ENCODE measurements around the gene F11R. TPM values are rescaled to one million over a fixed set of nuclear protein-coding genes. Genes with fewer than 3 reads are reported as not detected.
A peak's percentile ranks its signal among the peaks of the same experiment; 100 is the strongest.
"Not testable (repeated sequence)": the region's sequence is repeated elsewhere in the genome, so short reads cannot be mapped to it uniquely, and the experiment has no call there.

Gene F11R
- total and polyA plus RNA-seq, 9 donors: 8.9 to 28.0 (median 12.3) TPM

- H3K27me3 ChIP-seq (ENCODE audit: control insufficient read depth, insufficient read depth, low read length): no peaks in the 10 kb centered on the region
- H3K27ac ChIP-seq (ENCODE audit: low read length): peak overlapping the region; percentile 77
- H3K4me3 ChIP-seq (ENCODE audit: low read length): no peak overlapping the region
- peak; percentile 61 for DNase-seq
- peaks cover 17% of the 10 kb centered on the region for H3K36me3 ChIP-seq (ENCODE audit: control insufficient read depth, insufficient read depth, low read length)
- WGBS (ENCODE audit: insufficient coverage): 83% methylated on average over 1 of the region's 1 CpG
- H3K4me1 ChIP-seq (ENCODE audit: control insufficient read depth, insufficient read depth, low read length): no peaks in the 10 kb centered on the region
- no peaks in the 10 kb centered on the region for H3K9me3 ChIP-seq (replicated peaks; ENCODE audit: control insufficient read depth, low read depth, low read length)
Measured at GRCh38 chr1:160997323-160998038, 23.5 kb downstream of the F11R start.

GRCh38 chr1:160996178-160996577 lies 24.8 kb downstream of the F11R start:
- Histone ChIP-seq H3K27me3 (ENCODE audit: control insufficient read depth, insufficient read depth, low read length) (no peaks in the 10 kb centered on the region), H3K9me3 (replicated peaks; ENCODE audit: control insufficient read depth, low read depth, low read length) (no peaks in the 10 kb centered on the region), H3K36me3 (ENCODE audit: control insufficient read depth, insufficient read depth, low read length) (peaks cover 17% of the 10 kb centered on the region), H3K4me3 (ENCODE audit: low read length) (no peak overlapping the region), H3K27ac (ENCODE audit: low read length) (no peak overlapping the region), H3K4me1 (ENCODE audit: control insufficient read depth, insufficient read depth, low read length) (no peaks in the 10 kb centered on the region)
- DNase-seq: no peak
- WGBS (ENCODE audit: insufficient coverage): 82% methylated on average over 2 of the region's 3 CpGs

DNA sequence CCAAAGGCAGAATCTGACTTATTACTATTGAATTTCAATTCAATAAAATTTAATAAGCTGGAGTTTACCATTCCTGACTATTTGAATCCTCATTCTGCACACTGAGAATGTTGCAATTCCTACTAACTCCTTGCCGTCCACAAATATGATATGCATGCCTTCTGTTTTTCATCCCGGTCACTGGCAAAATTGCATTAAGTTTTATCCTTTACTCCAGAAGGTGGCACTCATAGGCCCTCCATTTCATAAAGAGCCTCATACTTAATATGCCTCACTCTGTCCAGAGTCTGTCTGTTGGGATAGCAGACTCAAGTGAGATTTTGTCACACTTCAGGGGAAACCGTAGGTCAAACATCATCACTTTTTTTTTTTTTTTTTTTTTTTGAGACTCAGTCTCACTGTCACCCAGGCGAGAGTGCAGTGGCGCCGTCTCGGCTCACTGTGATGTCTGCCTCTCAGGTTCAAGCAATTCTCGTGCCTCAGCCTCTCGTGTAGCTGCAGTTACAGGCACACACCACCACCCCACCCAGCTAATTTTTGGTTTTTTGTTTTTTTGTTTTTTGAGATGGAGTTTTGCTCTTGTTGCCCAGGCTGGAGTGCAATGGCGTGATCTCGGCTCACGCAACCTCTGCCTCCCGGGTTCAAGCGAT lies 27.3 kb downstream of the F11R start:
- H3K4me1 ChIP-seq (ENCODE audit: control insufficient read depth, insufficient read depth, low read length): no peaks in the 10 kb centered on the region
- no peaks in the 10 kb centered on the region for H3K27me3 ChIP-seq (ENCODE audit: control insufficient read depth, insufficient read depth, low read length)
- no peak overlapping the region for H3K27ac ChIP-seq (ENCODE audit: low read length)
- WGBS (ENCODE audit: insufficient coverage): 6% methylated on average over 3 of the region's 14 CpGs
- H3K9me3 ChIP-seq (replicated peaks; ENCODE audit: control insufficient read depth, low read depth, low read length): no peaks in the 10 kb centered on the region
- no peak overlapping the region for H3K4me3 ChIP-seq (ENCODE audit: low read length)
- DNase-seq: peak; percentile 59
- peaks cover 6% of the 10 kb centered on the region for H3K36me3 ChIP-seq (ENCODE audit: control insufficient read depth, insufficient read depth, low read length)

DNA sequence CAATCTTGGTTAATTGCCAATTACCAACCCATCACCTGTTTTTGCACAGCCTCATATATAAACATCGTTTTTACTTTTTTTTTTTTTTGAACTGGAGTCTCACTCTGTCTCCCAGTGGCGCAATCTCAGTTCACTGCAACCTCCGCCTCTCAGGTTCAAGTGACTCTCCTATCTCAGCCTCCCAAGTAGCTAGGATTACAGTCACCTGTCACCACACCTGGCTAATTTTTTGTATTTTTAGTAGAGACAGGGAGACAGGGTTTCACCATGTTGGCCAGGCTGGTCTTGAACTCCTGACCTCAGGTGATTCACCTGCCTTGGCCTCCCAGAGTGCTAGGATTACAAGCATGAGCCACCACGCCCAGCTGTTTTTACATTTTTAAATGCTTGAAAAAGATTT lies 28.9 kb downstream of the F11R start:
- WGBS (ENCODE audit: insufficient coverage): 88% methylated on average over 2 of the region's 4 CpGs
- not testable (repeated sequence) for H3K36me3 ChIP-seq (ENCODE audit: control insufficient read depth, insufficient read depth, low read length); H3K27ac ChIP-seq (ENCODE audit: low read length); H3K4me1 ChIP-seq (ENCODE audit: control insufficient read depth, insufficient read depth, low read length); DNase-seq; H3K9me3 ChIP-seq (replicated peaks; ENCODE audit: control insufficient read depth, low read depth, low read length); H3K4me3 ChIP-seq (ENCODE audit: low read length); H3K27me3 ChIP-seq (ENCODE audit: control insufficient read depth, insufficient read depth, low read length)

DNA sequence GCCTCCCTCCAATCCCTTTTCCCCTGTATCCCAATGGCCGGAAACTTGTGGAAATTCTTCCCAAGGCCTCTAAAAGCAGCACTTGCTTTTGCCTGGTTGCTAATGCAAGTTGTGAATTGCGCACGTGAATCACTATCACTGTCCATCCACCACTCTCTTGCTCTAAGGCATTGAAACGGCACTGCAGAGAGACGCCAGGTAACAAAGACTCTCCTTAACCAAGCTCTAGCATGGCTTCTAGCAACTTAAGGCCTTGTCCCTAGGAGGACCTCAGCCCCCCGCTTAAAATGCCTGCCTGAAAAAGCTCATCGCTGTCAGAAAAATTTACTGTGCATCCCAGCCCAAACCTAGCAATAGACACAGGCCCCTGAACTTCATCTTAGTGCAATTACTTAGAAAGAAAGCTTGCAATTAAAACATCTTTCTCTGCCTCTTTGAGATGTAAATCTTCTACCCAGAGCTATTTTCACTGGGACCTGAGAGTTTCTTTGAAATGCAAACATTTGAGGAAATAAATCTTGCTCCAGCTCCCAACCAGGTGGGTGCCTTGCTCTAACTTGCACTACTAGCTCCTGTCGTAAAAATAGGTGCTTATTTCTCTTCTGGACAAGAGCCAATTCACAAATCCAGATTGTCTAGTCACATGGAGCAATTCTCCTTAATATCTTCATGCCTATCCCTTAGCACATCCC lies 33.4 kb downstream of the F11R start:
- no peaks in the 10 kb centered on the region for H3K36me3 ChIP-seq (ENCODE audit: control insufficient read depth, insufficient read depth, low read length)
- H3K9me3 ChIP-seq (replicated peaks; ENCODE audit: control insufficient read depth, low read depth, low read length): no peaks in the 10 kb centered on the region
- H3K4me3 ChIP-seq (ENCODE audit: low read length): no peak overlapping the region
- no peaks in the 10 kb centered on the region for H3K4me1 ChIP-seq (ENCODE audit: control insufficient read depth, insufficient read depth, low read length)
- 47% methylated on average over 8 of the region's 8 CpGs for WGBS (ENCODE audit: insufficient coverage)
- no peak overlapping the region for H3K27ac ChIP-seq (ENCODE audit: low read length)
- H3K27me3 ChIP-seq (ENCODE audit: control insufficient read depth, insufficient read depth, low read length): peaks cover 9% of the 10 kb centered on the region
- DNase-seq: no peak

DNA sequence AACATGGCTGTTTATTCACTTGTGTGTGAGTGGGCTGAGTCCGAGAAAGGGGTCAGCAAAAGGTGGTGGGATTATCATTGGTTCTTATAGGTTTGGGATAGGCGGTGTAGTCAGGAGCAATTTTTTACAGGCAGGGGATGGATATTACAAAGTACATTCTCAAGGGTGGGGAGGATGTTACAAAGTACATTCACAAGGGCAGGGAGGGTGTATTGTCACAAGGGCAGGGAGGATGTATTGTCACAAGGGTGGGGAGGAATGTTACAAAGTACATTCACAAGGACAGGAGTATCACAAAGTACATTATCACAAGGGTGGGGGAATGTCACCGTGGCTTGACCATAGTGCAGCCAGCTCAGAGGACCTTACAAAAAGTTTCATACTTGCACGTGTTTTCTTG lies 35.2 kb downstream of the F11R start:
- WGBS (ENCODE audit: insufficient coverage): 95% methylated on average over 2 of the region's 4 CpGs
- no peak overlapping the region for H3K4me3 ChIP-seq (ENCODE audit: low read length)
- H3K27ac ChIP-seq (ENCODE audit: low read length): no peak overlapping the region
- H3K36me3 ChIP-seq (ENCODE audit: control insufficient read depth, insufficient read depth, low read length): no peaks in the 10 kb centered on the region
- no peaks in the 10 kb centered on the region for H3K9me3 ChIP-seq (replicated peaks; ENCODE audit: control insufficient read depth, low read depth, low read length)
- H3K27me3 ChIP-seq (ENCODE audit: control insufficient read depth, insufficient read depth, low read length): peaks cover 26% of the 10 kb centered on the region
- peaks cover 2% of the 10 kb centered on the region for H3K4me1 ChIP-seq (ENCODE audit: control insufficient read depth, insufficient read depth, low read length)
- no peak for DNase-seq

GRCh38 chr1:160981584-160982411 lies 39.2 kb downstream of the F11R start:
- H3K4me3 ChIP-seq (ENCODE audit: low read length): no peak overlapping the region
- H3K36me3 ChIP-seq (ENCODE audit: control insufficient read depth, insufficient read depth, low read length): no peaks in the 10 kb centered on the region
- DNase-seq: no peak
- H3K27me3 ChIP-seq (ENCODE audit: control insufficient read depth, insufficient read depth, low read length): peaks cover 38% of the 10 kb centered on the region
- WGBS (ENCODE audit: insufficient coverage): 6% methylated on average over 29 of the region's 42 CpGs
- no peak overlapping the region for H3K27ac ChIP-seq (ENCODE audit: low read length)
- H3K9me3 ChIP-seq (replicated peaks; ENCODE audit: control insufficient read depth, low read depth, low read length): no peaks in the 10 kb centered on the region
- peaks cover 2% of the 10 kb centered on the region for H3K4me1 ChIP-seq (ENCODE audit: control insufficient read depth, insufficient read depth, low read length)

DNA sequence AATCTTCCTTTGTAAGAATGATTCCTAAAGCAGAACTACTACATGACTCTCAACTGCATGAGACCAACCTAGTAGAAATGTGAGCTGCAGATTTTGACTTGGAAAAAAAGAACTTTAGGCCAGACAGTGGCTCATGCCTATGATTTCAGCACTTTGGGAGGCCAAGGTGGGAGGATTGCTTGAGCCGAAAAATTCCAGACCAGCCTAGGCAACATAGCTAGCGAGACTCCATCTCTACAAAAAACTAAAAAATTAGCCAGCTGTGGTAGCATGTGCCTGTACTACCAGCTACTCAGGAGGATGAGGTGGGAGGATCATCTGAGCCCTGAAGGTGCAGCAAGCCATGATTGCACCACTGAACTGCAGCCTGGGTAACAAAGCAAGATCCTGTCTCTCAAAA lies 41.7 kb downstream of the F11R start:
- DNase-seq: no peak
- H3K4me3 ChIP-seq (ENCODE audit: low read length): no peak overlapping the region
- H3K27ac ChIP-seq (ENCODE audit: low read length): no peak overlapping the region
- no peaks in the 10 kb centered on the region for H3K9me3 ChIP-seq (replicated peaks; ENCODE audit: control insufficient read depth, low read depth, low read length)
- no CpG with 5 or more reads among the region's 2 CpGs for WGBS (ENCODE audit: insufficient coverage)
- H3K27me3 ChIP-seq (ENCODE audit: control insufficient read depth, insufficient read depth, low read length): peaks cover 40% of the 10 kb centered on the region
- peaks cover 2% of the 10 kb centered on the region for H3K4me1 ChIP-seq (ENCODE audit: control insufficient read depth, insufficient read depth, low read length)
- no peaks in the 10 kb centered on the region for H3K36me3 ChIP-seq (ENCODE audit: control insufficient read depth, insufficient read depth, low read length)

DNA sequence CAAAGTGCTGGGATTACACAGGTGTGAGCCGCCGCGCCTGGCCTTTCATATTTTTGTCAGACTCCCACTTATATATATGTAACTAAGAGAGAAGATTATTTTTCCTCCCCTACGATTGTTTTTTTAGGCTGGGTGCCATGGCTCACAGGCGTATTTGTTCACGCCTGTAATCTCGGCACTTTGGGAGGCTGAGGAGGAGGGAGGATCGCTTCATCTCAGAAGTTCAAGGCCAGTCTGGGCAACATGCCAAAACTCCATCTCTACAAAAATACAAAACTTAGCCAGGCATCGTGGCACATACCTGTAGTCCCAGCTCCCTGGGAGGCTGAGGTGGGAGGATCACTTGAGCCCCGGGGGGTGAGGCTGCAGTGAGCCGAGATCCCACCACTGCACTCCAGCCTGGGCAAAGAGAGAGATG lies 42.4 kb downstream of the F11R start:
- peaks cover 2% of the 10 kb centered on the region for H3K4me1 ChIP-seq (ENCODE audit: control insufficient read depth, insufficient read depth, low read length)
- H3K9me3 ChIP-seq (replicated peaks; ENCODE audit: control insufficient read depth, low read depth, low read length): no peaks in the 10 kb centered on the region
- peaks cover 38% of the 10 kb centered on the region for H3K27me3 ChIP-seq (ENCODE audit: control insufficient read depth, insufficient read depth, low read length)
- no peak overlapping the region for H3K4me3 ChIP-seq (ENCODE audit: low read length)
- H3K36me3 ChIP-seq (ENCODE audit: control insufficient read depth, insufficient read depth, low read length): no peaks in the 10 kb centered on the region
- no peak for DNase-seq
- WGBS (ENCODE audit: insufficient coverage): no CpG with 5 or more reads among the region's 11 CpGs
- H3K27ac ChIP-seq (ENCODE audit: low read length): no peak overlapping the region

GRCh38 chr1:160975026-160975425 lies 45.9 kb downstream of the F11R start:
- no CpG with 5 or more reads among the region's 2 CpGs for WGBS (ENCODE audit: insufficient coverage)
- H3K36me3 ChIP-seq (ENCODE audit: control insufficient read depth, insufficient read depth, low read length): no peaks in the 10 kb centered on the region

More at GRCh38 chr1:160975026-160975425, 45.9 kb downstream of the F11R start:
- DNase-seq: no peak
- Histone ChIP-seq H3K4me3 (ENCODE audit: low read length) (no peak overlapping the region), H3K9me3 (replicated peaks; ENCODE audit: control insufficient read depth, low read depth, low read length) (no peaks in the 10 kb centered on the region), H3K4me1 (ENCODE audit: control insufficient read depth, insufficient read depth, low read length) (no peaks in the 10 kb centered on the region), H3K27ac (ENCODE audit: low read length) (no peak overlapping the region), H3K27me3 (ENCODE audit: control insufficient read depth, insufficient read depth, low read length) (peaks cover 8% of the 10 kb centered on the region)

Measured in muscle of leg (tissue), 11 donors.